Endothelial cell of umbilical vein (primary cell): ENCODE results near the gene CTSZ. TPM values are rescaled to one million over a fixed set of nuclear protein-coding genes. Genes with fewer than 3 reads are reported as not detected.

Experiments
- BruUV-seq: library from RNA; stranded (reverse); fragments of 400-500 nt; replicated peaks from 2 replicates; lab custom pipeline; 2021; lab: Mats Ljungman, UMichigan
- CTCF ChIA-PET: fragments of 300-600, 350-600 bp; sonication (Branson Sonifier 250); formaldehyde crosslinking; loops from one replicate; lab custom pipeline; 2021; ENCODE audit warnings: antibody characterized with exemption, inconsistent platforms; lab: Charles Lee
- POLR2A ChIA-PET: fragments of 300-600, 350-600 bp; sonication (Branson Sonifier 250); formaldehyde crosslinking; loops from one replicate; lab custom pipeline; 2021; ENCODE audit warnings: antibody characterized with exemption, inconsistent platforms; lab: Charles Lee
- DNase-seq: peaks from one replicate; pipeline ENCODE4 v3.0.0-alpha.2; 2011; ENCODE audit warnings: low read depth, low spot score
- FAIRE-seq: peaks from 2 replicates; lab custom pipeline; 2011; peaks lifted over from hg19 to GRCh38; lab: Jason Lieb, UNC
- H2AFZ ChIP-seq: 2 replicates; pipeline ENCODE4 v1.6.0; 2012; ENCODE audit warnings: low read depth, low read length, control low read depth, inconsistent platforms
- H3K27ac ChIP-seq: 2 replicates; pipeline ENCODE4 v1.5.1; 2011; ENCODE audit warnings: low read depth, mild to moderate bottlenecking, control low read depth, low read length, moderate library complexity; ENCODE audit not compliant: insufficient read depth
- H3K27me3 ChIP-seq, 2 experiments: 2 replicates each; pipeline versions ENCODE4 v1.6.0 to v1.6.1; 2011; ENCODE audit warnings: low read length in 2 of 2, mixed read lengths in 1 of 2; ENCODE audit not compliant: control insufficient read depth in 2 of 2, insufficient read depth in 2 of 2
- H3K36me3 ChIP-seq, 2 experiments: 2 replicates in 1 of 2; 3 replicates in 1 of 2; pipeline ENCODE4 v1.5.1; 2011; ENCODE audit warnings: low read length in 2 of 2, mild to moderate bottlenecking in 1 of 2, moderate library complexity in 1 of 2; ENCODE audit not compliant: control insufficient read depth in 2 of 2, insufficient read depth in 2 of 2; ENCODE audit errors: extremely low read depth in 1 of 2
- H3K4me1 ChIP-seq: 3 replicates; pipeline ENCODE4 v1.5.1; 2011; ENCODE audit warnings: mild to moderate bottlenecking, low read length; ENCODE audit not compliant: control insufficient read depth, insufficient read depth; ENCODE audit errors: extremely low read depth
- H3K4me2 ChIP-seq: 2 replicates; pipeline ENCODE4 v1.6.1; 2011; ENCODE audit warnings: low read length, control low read depth, mixed read lengths; ENCODE audit not compliant: insufficient read depth
- H3K4me3 ChIP-seq, 3 experiments: fragments of 200-600 bp in 1 of 3; sonication (generic), shearing (Covaris generic) in 1 of 3; replicated peaks in 1 of 3; 2 replicates each; pipeline ENCODE4 v1.5.1; 2011 to 2016; ENCODE audit warnings: control low read depth in 3 of 3, low read length in 3 of 3, mild to moderate bottlenecking in 2 of 3, inconsistent platforms in 1 of 3, low read depth in 1 of 3, moderate library complexity in 1 of 3; ENCODE audit not compliant: insufficient read depth in 1 of 3
- H3K79me2 ChIP-seq: 2 replicates; pipeline ENCODE4 v1.6.0; 2012; ENCODE audit warnings: low read length, inconsistent platforms; ENCODE audit not compliant: control insufficient read depth, insufficient read depth
- H3K9ac ChIP-seq: replicated peaks from 2 replicates; pipeline ENCODE3; 2011; ENCODE audit warnings: low read length, control low read depth; ENCODE audit not compliant: insufficient read depth; ENCODE audit errors: extremely low read depth
- H3K9me1 ChIP-seq: replicated peaks from 3 replicates; pipeline ENCODE4 v1.6.0; 2011; ENCODE audit warnings: mild to moderate bottlenecking, low read length; ENCODE audit not compliant: control insufficient read depth, insufficient read depth; ENCODE audit errors: extremely low read depth
- H3K9me3 ChIP-seq: replicated peaks from 2 replicates; pipeline ENCODE4 v1.5.1; 2012; ENCODE audit warnings: low read length, inconsistent platforms; ENCODE audit not compliant: control insufficient read depth, insufficient read depth
- H4K20me1 ChIP-seq: replicated peaks from 2 replicates; pipeline ENCODE3; 2011; ENCODE audit warnings: mild to moderate bottlenecking, low read length; ENCODE audit not compliant: control insufficient read depth, insufficient read depth; ENCODE audit errors: extremely low read depth
- EZH2 ChIP-seq: IDR thresholded peaks from 2 replicates; pipeline ENCODE4 v1.6.1; 2012; ENCODE audit warnings: borderline replicate concordance, low read depth, mild to moderate bottlenecking, moderate library complexity, low read length, inconsistent platforms; ENCODE audit not compliant: severe bottlenecking
- FOS ChIP-seq: IDR thresholded peaks from 2 replicates; pipeline ENCODE4 v1.6.1; 2011; ENCODE audit warnings: mild to moderate bottlenecking, low read length, moderate library complexity, borderline replicate concordance; ENCODE audit not compliant: insufficient read depth
- GATA2 ChIP-seq: IDR thresholded peaks from 2 replicates; pipeline ENCODE4 v1.7.0; 2011; ENCODE audit warnings: low read depth, mild to moderate bottlenecking, moderate library complexity, mixed read lengths, low read length; ENCODE audit not compliant: insufficient read length, insufficient read depth
- JUN ChIP-seq: IDR thresholded peaks from 2 replicates; pipeline ENCODE4 v1.6.1; 2011; ENCODE audit warnings: borderline replicate concordance, low read depth; ENCODE audit not compliant: insufficient read length, insufficient read depth
- MYC ChIP-seq: IDR thresholded peaks from one replicate; pipeline ENCODE4 v1.6.1; 2011; ENCODE audit warnings: mild to moderate bottlenecking, low read depth, low read length
- POLR2A ChIP-seq: IDR thresholded peaks from 2 replicates; pipeline ENCODE4 v1.6.1; 2012; ENCODE audit warnings: low read depth, mild to moderate bottlenecking, control low read depth, low read length
- POLR2AphosphoS5 ChIP-seq: IDR thresholded peaks from 2 replicates; pipeline ENCODE4 v1.6.1; 2012; ENCODE audit warnings: low read depth, mild to moderate bottlenecking, control low read depth, low read length, moderate library complexity; ENCODE audit not compliant: insufficient read depth
- dilution Hi-C: fragments of 300-500 bp; cut with MboI; formaldehyde crosslinking; loops from one replicate; pipeline ENCODE4 v1.15.0; 2019; ENCODE audit warnings: low sequenced_read_pairs; ENCODE audit not compliant: extremely low pct_ligation_motif_present
- intact Hi-C: fragments of 100-400 bp; cut with micrococcal nuclease; formaldehyde crosslinking; loops from one replicate; pipeline ENCODE4 v1.10.0; 2022
- polyA plus RNA-seq, 4 experiments: library from polyadenylated mRNA; depleted of rRNA in 3 of 4; stranded (reverse) in 3 of 4; unstranded in 1 of 4; fragments of >200 nt; gene quantifications; 2 replicates each; pipeline versions ENCODE4 v1.2.1 to v1.2.3, GENCODE V29; 2011 to 2012; ENCODE audit warnings: missing spikeins in 1 of 4
- total RNA-seq: library from RNA; stranded (reverse); gene quantifications from 2 replicates; pipeline ENCODE4 v1.2.3, GENCODE V29; 2021
- TF ChIP-seq, protein P1 (sequence below), 2 donors: IDR thresholded peaks; 1 replicate in 1 of 2; 2 replicates in 1 of 2; pipeline ENCODE4 v1.5.1; 2011; ENCODE audit warnings: low read length in 2 of 2, mild to moderate bottlenecking in 2 of 2, moderate library complexity in 2 of 2, control low read depth in 1 of 2, inconsistent platforms in 1 of 2, low read depth in 1 of 2; ENCODE audit not compliant: insufficient read depth in 1 of 2; ENCODE audit errors: extremely low read depth in 1 of 2
- TF ChIP-seq, protein P2 (sequence below): IDR thresholded peaks from 2 replicates; pipeline ENCODE4 v1.6.1; 2011; ENCODE audit not compliant: insufficient read depth, insufficient read length

CTSZ gene
- total and polyA plus RNA-seq, 2 donors (not counting 3 experiments of a cell fraction or from before 2014, with no cell fraction given), result 304 to 387 TPM

DNA sequence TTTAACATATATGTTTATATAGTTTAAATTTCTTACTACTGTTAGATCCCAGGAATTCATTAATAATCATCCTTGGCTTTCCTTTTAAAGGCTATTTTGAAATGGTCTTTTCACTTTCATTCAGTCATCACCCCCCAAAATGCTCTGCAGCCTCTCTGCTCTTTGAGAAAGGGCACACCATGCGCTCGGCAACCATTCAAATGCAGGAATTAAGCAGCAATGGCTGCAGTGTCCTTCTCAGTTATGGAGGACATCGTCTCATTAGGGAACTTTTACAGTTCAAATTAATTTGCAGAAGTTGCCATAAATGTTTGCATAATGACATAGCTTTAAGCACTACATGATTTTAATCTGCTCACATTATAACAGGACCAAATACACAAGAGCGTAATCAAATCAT, 18.5 kb upstream of the CTSZ start:
- H3K79me2 ChIP-seq, result peaks cover 62% of the 10 kb centered on the region
- no TSS peak for BruUV-seq
- dilution Hi-C loops, result no loop called here
- ChIA-PET POLR2A (no interaction called here), CTCF (interaction anchor here (0.8 kb wide), 1 partner anchor 13 kb away, joined by 3 read pairs; no protein-coding TSS in a partner anchor)
- no peak for FAIRE-seq
- no peak overlapping the region for H3K4me2 ChIP-seq
- H3K9me3 ChIP-seq, result no peaks in the 10 kb centered on the region
- no peak overlapping the region for H2AFZ ChIP-seq
- H3K9me1 ChIP-seq, result no peaks in the 10 kb centered on the region
- no peak overlapping the region for H3K4me3 ChIP-seq
- H3K27ac ChIP-seq, result no peak overlapping the region
- H3K27me3 ChIP-seq, result no peaks in the 10 kb centered on the region
- H3K9ac ChIP-seq, result no peak overlapping the region
- DNase-seq, result no peak
- peaks cover 27% of the 10 kb centered on the region for H3K4me1 ChIP-seq
- H3K36me3 ChIP-seq, result peaks cover 18 to 22% of the 10 kb centered on the region in 2 experiments
- intact Hi-C loops, result no loop called here
- H4K20me1 ChIP-seq, result no peaks in the 10 kb centered on the region
- TF ChIP-seq, protein P1, sequence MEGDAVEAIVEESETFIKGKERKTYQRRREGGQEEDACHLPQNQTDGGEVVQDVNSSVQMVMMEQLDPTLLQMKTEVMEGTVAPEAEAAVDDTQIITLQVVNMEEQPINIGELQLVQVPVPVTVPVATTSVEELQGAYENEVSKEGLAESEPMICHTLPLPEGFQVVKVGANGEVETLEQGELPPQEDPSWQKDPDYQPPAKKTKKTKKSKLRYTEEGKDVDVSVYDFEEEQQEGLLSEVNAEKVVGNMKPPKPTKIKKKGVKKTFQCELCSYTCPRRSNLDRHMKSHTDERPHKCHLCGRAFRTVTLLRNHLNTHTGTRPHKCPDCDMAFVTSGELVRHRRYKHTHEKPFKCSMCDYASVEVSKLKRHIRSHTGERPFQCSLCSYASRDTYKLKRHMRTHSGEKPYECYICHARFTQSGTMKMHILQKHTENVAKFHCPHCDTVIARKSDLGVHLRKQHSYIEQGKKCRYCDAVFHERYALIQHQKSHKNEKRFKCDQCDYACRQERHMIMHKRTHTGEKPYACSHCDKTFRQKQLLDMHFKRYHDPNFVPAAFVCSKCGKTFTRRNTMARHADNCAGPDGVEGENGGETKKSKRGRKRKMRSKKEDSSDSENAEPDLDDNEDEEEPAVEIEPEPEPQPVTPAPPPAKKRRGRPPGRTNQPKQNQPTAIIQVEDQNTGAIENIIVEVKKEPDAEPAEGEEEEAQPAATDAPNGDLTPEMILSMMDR (IDR thresholded peaks at IDR 0.05; ENCODE audit: extremely low read depth in 1 of 2, insufficient read depth in 1 of 2, low read depth in 1 of 2, low read length in 2 of 2), result no peak
- TF ChIP-seq EZH2, result no peak
- TF ChIP-seq GATA2, result no peak
- no peak for TF ChIP-seq MYC
- TF ChIP-seq POLR2A, result no peak
- TF ChIP-seq FOS, result no peak
- TF ChIP-seq JUN, result no peak
- TF ChIP-seq, protein P2, sequence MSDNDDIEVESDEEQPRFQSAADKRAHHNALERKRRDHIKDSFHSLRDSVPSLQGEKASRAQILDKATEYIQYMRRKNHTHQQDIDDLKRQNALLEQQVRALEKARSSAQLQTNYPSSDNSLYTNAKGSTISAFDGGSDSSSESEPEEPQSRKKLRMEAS, result no peak
- no peak for TF ChIP-seq POLR2AphosphoS5
